Kidney epithelial cell (primary cell): Measurements from ENCODE around the gene SLC16A6. TPM values are rescaled to one million over a fixed set of nuclear protein-coding genes. Genes with fewer than 3 reads are reported as not detected.
"Not testable (repeated sequence)": the region's sequence is repeated elsewhere in the genome, so short reads cannot be mapped to it uniquely, and the experiment has no call there.

Experiments
- DNase-seq: peaks from one replicate; pipeline ENCODE4 v3.0.0-alpha.2; 2010; ENCODE audit warnings: low read depth
- H3K27me3 ChIP-seq: 2 replicates; pipeline ENCODE4 v1.6.0; 2011; ENCODE audit warnings: low read length; ENCODE audit not compliant: control insufficient read depth, insufficient read depth
- H3K36me3 ChIP-seq: 2 replicates; pipeline ENCODE4 v1.5.1; 2011; ENCODE audit warnings: low read length; ENCODE audit not compliant: control insufficient read depth, insufficient read depth
- H3K4me3 ChIP-seq: 2 replicates; pipeline ENCODE4 v1.5.1; 2011; ENCODE audit warnings: low read depth, mild to moderate bottlenecking, control low read depth, low read length
- CTCF ChIP-seq: IDR thresholded peaks from 2 replicates; pipeline ENCODE4 v1.5.1; 2011; ENCODE audit warnings: mild to moderate bottlenecking, moderate library complexity, low read length, control low read depth, inconsistent platforms; ENCODE audit not compliant: insufficient read depth, poor library complexity, severe bottlenecking
- total RNA-seq: library from RNA; depleted of rRNA; stranded (reverse); fragments of >200 nt; gene quantifications from 2 replicates; pipeline ENCODE4 v1.2.3, GENCODE V29; 2015

Gene SLC16A6
- total RNA-seq, 1 donor from 2014 or later = 0.38 TPM

DNA sequence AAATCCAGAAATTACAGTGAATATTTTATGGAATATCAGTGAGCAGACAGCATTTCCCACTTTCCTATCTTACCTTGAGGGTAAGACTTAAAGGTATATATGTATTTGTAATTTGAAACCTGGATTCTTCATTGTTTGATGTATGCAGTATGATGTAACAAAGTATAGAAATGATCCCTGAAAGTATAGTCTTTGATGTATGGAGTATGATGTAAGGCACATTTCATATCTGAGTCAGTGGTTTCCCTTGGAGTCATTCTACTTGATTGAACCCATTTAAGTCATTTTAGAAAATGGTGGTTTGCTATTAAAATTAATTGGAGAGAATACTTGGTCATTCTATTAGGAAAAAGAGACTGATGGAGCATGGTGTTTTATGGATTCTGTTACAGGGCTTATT, 33.0 kb downstream of the SLC16A6 start:
- H3K27me3 ChIP-seq = no peaks in the 10 kb centered on the region
- no peak for TF ChIP-seq CTCF
- no peak for DNase-seq
- H3K36me3 ChIP-seq = peaks cover 1% of the 10 kb centered on the region
- H3K4me3 ChIP-seq = no peak overlapping the region

- DNase-seq, H3K36me3 ChIP-seq, H3K4me3 ChIP-seq, H3K27me3 ChIP-seq: not testable (repeated sequence)
These were observed 34.2 kb downstream of the SLC16A6 start for GRCh38 chr17:68256701-68257100.

- Histone ChIP-seq H3K36me3 (peaks cover 1% of the 10 kb centered on the region), H3K4me3 (no peak overlapping the region), H3K27me3 (no peaks in the 10 kb centered on the region)
- no peak for DNase-seq
- no peak for TF ChIP-seq CTCF
These were observed 35.0 kb downstream of the SLC16A6 start for GRCh38 chr17:68255731-68256538.

GRCh38 chr17:68255151-68255550, 35.8 kb downstream of the SLC16A6 start:
- no peak for DNase-seq
- Histone ChIP-seq H3K36me3 (peaks cover 1% of the 10 kb centered on the region), H3K4me3 (no peak overlapping the region), H3K27me3 (no peaks in the 10 kb centered on the region)
- no peak for TF ChIP-seq CTCF

- H3K36me3 ChIP-seq, DNase-seq, H3K27me3 ChIP-seq, H3K4me3 ChIP-seq: not testable (repeated sequence)
These were observed 37.5 kb downstream of the SLC16A6 start for GRCh38 chr17:68253426-68253825.

- Histone ChIP-seq H3K27me3 (no peaks in the 10 kb centered on the region), H3K36me3 (no peaks in the 10 kb centered on the region), H3K4me3 (no peak overlapping the region)
- DNase-seq = no peak
- no peak for TF ChIP-seq CTCF
These were observed 41.6 kb downstream of the SLC16A6 start for GRCh38 chr17:68249354-68249765.

- Histone ChIP-seq H3K4me3 (peak overlapping the region; percentile 88), H3K36me3 (no peaks in the 10 kb centered on the region), H3K27me3 (no peaks in the 10 kb centered on the region)
- no peak for TF ChIP-seq CTCF
- DNase-seq = no peak
These were observed 42.0 kb downstream of the SLC16A6 start for GRCh38 chr17:68248891-68249290.
